SK-N-SH (cell line): ENCODE measurements around the gene TWSG1.

Source experiments
- CHD2 ChIP-seq: fragments of 150-350 bp; IDR thresholded peaks from 2 replicates; pipeline ENCODE4 v1.6.1; 2018; ENCODE audit warnings: low read length; ENCODE audit not compliant: partially characterized antibody
- CTCF ChIP-seq: fragments of 200-600 bp; sonication (generic); IDR thresholded peaks from 2 replicates; pipeline ENCODE4 v1.6.1; 2017; ENCODE audit warnings: antibody characterized with exemption, mild to moderate bottlenecking, moderate library complexity
- ELF1 ChIP-seq: IDR thresholded peaks from 2 replicates; pipeline ENCODE4 v1.4.0; 2012
- EP300 ChIP-seq, 2 experiments: IDR thresholded peaks; 2 replicates each; pipeline versions ENCODE4 v1.4.0 to v1.6.1; 2012; ENCODE audit warnings: borderline replicate concordance in 1 of 2, low read depth in 1 of 2, low read length in 1 of 2
- GABPA ChIP-seq: IDR thresholded peaks from 2 replicates; pipeline ENCODE4 v1.4.0; 2012; ENCODE audit warnings: low read depth, mild to moderate bottlenecking
- GATA2 ChIP-seq: sonication (generic); formaldehyde crosslinking; IDR thresholded peaks from 2 replicates; pipeline ENCODE4 v1.5.0; 2020; ENCODE audit warnings: mild to moderate bottlenecking, missing genetic modification reagents
- MAX ChIP-seq: IDR thresholded peaks from 2 replicates; pipeline ENCODE4 v1.4.0; 2012; ENCODE audit warnings: low read depth
- MXI1 ChIP-seq: IDR thresholded peaks from 2 replicates; pipeline ENCODE4 v1.6.1; 2012; ENCODE audit warnings: mild to moderate bottlenecking, low read depth, low read length, improper control_type of control experiment
- POLR2AphosphoS5 ChIP-seq: IDR thresholded peaks from 2 replicates; pipeline ENCODE4 v1.6.1; 2012; ENCODE audit warnings: low read depth, low read length
- RFX5 ChIP-seq: IDR thresholded peaks from 2 replicates; pipeline ENCODE4 v1.6.1; 2012; ENCODE audit warnings: mild to moderate bottlenecking, improper control_type of control experiment, low read length
- SMC3 ChIP-seq: IDR thresholded peaks from 2 replicates; pipeline ENCODE4 v1.6.1; 2012; ENCODE audit warnings: low read depth, low read length, improper control_type of control experiment
- TAF1 ChIP-seq: IDR thresholded peaks from 2 replicates; pipeline ENCODE4 v1.6.1; 2012; ENCODE audit warnings: low read depth, mild to moderate bottlenecking, low read length, moderate library complexity, borderline replicate concordance
- YY1 ChIP-seq: IDR thresholded peaks from 2 replicates; pipeline ENCODE4 v1.4.0; 2012; ENCODE audit warnings: low read depth, mild to moderate bottlenecking

- no peak for TF ChIP-seq ELF1
- no peak for TF ChIP-seq YY1
- no peak for TF ChIP-seq CTCF
- no peak for TF ChIP-seq CHD2
- no peak for TF ChIP-seq RFX5
- no peak for TF ChIP-seq TAF1
- TF ChIP-seq EP300 (IDR thresholded peaks at IDR 0.05; ENCODE audit: borderline replicate concordance in 1 of 2, low read depth in 1 of 2, low read length in 1 of 2): no peak
- no peak for TF ChIP-seq MAX
- TF ChIP-seq MXI1: no peak
- no peak for TF ChIP-seq POLR2AphosphoS5
- no peak for TF ChIP-seq GATA2 (CRISPR knock-in tag)
- TF ChIP-seq GABPA: no peak
- no peak for TF ChIP-seq SMC3
Observed at GRCh38 chr18:9319333-9319732, 15.2 kb upstream of the TWSG1 start.
